Kidney epithelial cell (primary cell): ENCODE results near the gene HK3. TPM values are rescaled to one million over a fixed set of nuclear protein-coding genes. Genes with fewer than 3 reads are reported as not detected.

Experiments
- DNase-seq: peaks from one replicate; pipeline ENCODE4 v3.0.0-alpha.2; 2010; ENCODE audit warnings: low read depth
- H3K27me3 ChIP-seq: 2 replicates; pipeline ENCODE4 v1.6.0; 2011; ENCODE audit warnings: low read length; ENCODE audit not compliant: control insufficient read depth, insufficient read depth
- H3K36me3 ChIP-seq: 2 replicates; pipeline ENCODE4 v1.5.1; 2011; ENCODE audit warnings: low read length; ENCODE audit not compliant: control insufficient read depth, insufficient read depth
- H3K4me3 ChIP-seq: 2 replicates; pipeline ENCODE4 v1.5.1; 2011; ENCODE audit warnings: low read depth, mild to moderate bottlenecking, control low read depth, low read length
- CTCF ChIP-seq: IDR thresholded peaks from 2 replicates; pipeline ENCODE4 v1.5.1; 2011; ENCODE audit warnings: mild to moderate bottlenecking, moderate library complexity, low read length, control low read depth, inconsistent platforms; ENCODE audit not compliant: insufficient read depth, poor library complexity, severe bottlenecking
- total RNA-seq: library from RNA; depleted of rRNA; stranded (reverse); fragments of >200 nt; gene quantifications from 2 replicates; pipeline ENCODE4 v1.2.3, GENCODE V29; 2015

The HK3 gene
- total RNA-seq, 1 donor from 2014 or later: 0.04 TPM

DNA sequence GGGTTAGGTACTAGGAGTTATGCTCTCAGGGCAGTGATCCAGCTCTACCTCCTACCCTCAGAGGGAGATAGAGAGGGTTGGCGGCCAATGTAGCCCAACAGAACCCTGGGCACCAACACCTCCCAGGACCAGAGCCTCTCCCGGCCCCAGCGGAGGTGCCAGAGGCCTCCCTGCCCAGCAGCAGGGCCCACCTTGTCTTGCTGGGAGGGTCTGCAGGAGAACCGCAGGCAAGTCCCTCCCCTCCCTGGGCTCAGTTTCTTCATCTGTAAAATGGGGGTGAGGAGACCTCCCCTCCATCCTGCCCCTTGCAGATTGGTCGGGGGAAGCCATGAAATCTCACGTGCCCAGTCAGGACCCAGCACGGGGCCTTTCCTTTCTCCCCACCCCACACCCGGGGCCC is 34.4 kb downstream of the HK3 start:
- no peak for TF ChIP-seq CTCF
- peaks cover 67% of the 10 kb centered on the region for H3K27me3 ChIP-seq
- no peak overlapping the region for H3K4me3 ChIP-seq
- H3K36me3 ChIP-seq: no peaks in the 10 kb centered on the region
- DNase-seq: no peak

DNA sequence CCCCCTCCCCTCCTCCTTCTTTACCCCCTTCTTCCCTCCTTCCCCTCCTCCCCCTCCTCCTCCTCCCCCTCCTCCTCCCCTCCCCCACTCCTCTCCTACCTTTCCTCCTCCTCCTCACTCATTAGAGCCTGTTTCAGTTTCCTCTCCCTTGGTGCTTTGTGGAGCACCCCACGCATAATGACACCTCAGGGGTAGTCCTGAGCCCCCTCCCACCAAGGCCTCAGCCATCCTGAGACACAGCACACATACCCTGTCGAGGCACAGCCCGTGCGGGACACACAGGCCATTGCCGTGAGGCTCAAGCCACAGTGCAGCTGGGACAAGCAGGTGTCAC is 35.4 kb downstream of the HK3 start:
- TF ChIP-seq CTCF: no peak
- H3K27me3 ChIP-seq: peaks cover 65% of the 10 kb centered on the region
- H3K4me3 ChIP-seq: no peak overlapping the region
- no peaks in the 10 kb centered on the region for H3K36me3 ChIP-seq
- DNase-seq: no peak

DNA sequence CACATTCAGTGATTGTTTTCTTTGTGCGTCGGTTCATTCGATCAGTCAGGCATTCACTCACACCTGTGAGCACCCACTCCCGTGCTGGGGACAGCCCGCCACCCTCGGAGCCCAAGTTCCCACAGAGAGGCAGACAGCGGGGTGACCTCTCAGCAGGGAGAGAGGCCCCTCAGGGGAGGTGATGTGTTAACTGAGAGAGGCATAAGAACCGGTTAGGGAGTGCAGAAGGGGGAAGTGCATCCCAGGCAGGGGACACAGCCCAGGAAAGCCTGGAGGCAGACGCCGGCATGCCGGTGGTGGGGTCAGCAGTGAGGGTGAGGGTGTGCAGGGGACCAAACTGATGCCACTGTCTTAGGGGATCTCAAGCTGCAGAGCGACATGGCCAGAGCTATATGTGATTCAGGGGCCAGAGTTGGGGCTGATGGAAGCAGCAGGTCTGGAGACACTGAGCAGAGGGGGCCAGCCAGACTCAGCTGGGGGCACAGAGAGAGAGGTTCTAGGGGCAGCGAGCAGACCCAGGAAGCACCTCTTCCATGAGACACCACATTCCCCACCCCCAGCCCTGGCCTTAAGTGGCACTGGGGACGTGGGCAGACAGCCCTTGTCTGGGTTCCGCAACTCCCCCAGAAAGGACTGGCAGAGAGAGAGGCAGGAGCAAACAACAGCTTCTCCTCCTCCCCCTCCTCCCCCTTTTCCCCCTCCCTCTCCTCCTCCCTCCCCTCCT is 35.9 kb downstream of the HK3 start:
- Histone ChIP-seq H3K36me3 (no peaks in the 10 kb centered on the region), H3K4me3 (no peak overlapping the region), H3K27me3 (peaks cover 67% of the 10 kb centered on the region)
- no peak for TF ChIP-seq CTCF
- DNase-seq: no peak

GRCh38 chr5:176862330-176862995 is 36.7 kb downstream of the HK3 start:
- TF ChIP-seq CTCF: no peak
- H3K4me3 ChIP-seq: no peak overlapping the region
- peaks cover 68% of the 10 kb centered on the region for H3K27me3 ChIP-seq
- H3K36me3 ChIP-seq: no peaks in the 10 kb centered on the region
- no peak for DNase-seq

GRCh38 chr5:176861276-176861675 is 37.9 kb downstream of the HK3 start:
- H3K27me3 ChIP-seq: peaks cover 61% of the 10 kb centered on the region
- no peaks in the 10 kb centered on the region for H3K36me3 ChIP-seq
- DNase-seq: no peak
- no peak for TF ChIP-seq CTCF
- H3K4me3 ChIP-seq: no peak overlapping the region

GRCh38 chr5:176860381-176860780 is 38.8 kb downstream of the HK3 start:
- Histone ChIP-seq H3K36me3 (no peaks in the 10 kb centered on the region), H3K27me3 (peaks cover 60% of the 10 kb centered on the region), H3K4me3 (no peak overlapping the region)
- TF ChIP-seq CTCF: no peak
- no peak for DNase-seq
